Activated CD4-positive, alpha-beta T cell treated with anti-CD3 and anti-CD28 coated beads, Interleukin-2, amount 50 U/mL, for 16 hours (primary cell): ENCODE measurements around the gene PTGDS.
A peak's percentile ranks its signal among the peaks of the same experiment; 100 is the strongest.

ENCODE experiments used
- DNase-seq: peaks from one replicate; pipeline ENCODE4 v3.0.0-alpha.2; 2020

The PTGDS gene

DNA sequence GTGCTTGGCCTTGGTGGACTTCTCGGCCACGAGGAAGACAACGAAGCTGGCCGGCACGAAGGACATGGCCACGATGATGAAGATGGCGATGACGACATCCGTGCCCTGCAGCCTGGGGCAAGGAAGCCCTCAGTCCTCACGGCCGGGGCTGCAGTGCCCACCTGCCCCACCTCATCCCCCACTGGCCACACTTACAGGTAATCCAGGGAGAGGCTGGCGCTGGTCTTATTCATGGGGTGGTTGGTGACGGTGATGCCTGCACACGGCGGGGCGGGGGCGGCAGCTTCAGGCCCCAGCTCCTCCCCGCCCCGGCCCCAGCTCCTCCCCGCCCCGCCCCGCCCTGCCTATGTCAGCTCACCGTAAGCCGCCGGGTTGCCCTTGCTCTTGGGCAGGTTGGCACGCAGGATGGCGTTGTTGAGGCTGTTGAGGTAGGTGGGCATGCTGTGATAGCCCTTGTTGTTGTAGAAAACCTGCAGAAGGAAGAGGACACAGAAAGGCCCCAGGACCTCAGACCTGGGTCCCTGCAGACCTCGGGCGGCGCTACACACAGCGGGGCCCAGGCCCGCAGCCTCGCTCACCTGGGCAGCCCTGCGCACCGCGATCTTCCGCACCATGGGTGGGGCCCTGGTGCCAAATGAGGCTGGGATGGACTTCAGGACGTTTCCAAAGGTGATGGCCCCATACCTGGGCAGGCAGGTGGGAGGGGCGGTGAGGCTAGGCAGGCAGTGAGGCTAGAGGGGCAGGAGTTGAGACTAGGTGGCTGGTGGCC lies 34.8 kb downstream of the PTGDS start:
- DNase-seq: no peak

DNA sequence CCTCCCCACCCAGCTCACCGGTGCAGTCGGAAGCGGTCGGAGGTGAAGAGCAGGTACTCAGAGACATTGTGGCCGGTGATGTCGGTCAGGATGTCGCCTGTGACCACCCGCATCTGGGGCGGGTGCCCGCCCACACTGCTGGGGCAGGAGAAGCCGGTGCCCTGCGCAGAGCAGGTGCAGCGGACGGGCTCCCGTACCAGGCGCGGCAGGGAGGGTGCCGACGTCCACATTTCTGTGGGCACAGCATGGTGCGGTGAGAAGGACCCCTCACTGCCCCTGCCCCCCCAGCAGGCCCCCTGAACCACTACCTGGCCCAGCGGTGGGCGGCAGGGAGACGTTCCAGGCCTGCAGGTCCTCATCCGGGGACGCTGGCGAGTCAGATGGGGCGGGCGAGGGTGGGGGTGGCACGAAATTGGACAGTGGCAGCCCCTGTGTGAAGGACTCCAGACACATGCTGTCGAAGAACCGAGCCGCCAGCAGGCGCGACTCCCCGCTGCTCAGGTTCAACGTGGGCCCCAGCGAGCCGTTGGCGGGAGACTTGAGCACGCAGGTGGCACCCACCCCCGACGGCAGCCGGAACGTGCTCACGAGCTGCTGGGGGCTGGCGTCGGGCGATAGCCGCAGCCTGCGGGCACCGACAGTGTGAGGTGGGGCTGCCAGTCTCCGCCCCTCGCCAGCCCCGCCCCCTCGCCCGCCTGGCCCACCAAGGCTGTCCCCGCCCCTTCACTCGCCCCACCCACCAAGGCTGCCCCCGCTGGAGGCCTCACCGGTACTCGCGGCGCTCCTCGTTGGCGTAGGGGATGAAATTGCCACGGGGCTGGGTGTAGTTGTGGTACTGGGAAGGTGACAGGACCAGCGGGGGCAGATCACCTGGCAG lies 35.6 kb downstream of the PTGDS start:
- no peak for DNase-seq

DNA sequence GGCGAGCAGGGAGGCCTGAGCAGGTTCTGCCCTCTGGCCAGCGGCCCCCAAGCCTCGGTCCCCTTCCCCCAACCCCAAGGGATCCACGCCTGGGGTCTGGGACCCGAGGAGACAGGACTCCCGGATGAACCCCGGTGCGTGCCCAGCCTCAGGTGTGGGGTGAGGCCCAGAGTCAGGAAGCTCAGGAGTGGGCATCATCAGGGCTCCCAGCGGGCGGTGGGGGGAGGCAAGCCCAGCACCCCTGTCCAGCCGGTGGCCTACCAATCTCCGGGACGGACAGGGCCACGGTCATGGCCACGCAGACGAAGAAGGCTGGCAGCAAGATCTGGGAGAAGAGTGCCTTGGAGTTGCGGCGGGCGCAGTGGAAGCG lies 36.3 kb downstream of the PTGDS start:
- DNase-seq: no peak

DNA sequence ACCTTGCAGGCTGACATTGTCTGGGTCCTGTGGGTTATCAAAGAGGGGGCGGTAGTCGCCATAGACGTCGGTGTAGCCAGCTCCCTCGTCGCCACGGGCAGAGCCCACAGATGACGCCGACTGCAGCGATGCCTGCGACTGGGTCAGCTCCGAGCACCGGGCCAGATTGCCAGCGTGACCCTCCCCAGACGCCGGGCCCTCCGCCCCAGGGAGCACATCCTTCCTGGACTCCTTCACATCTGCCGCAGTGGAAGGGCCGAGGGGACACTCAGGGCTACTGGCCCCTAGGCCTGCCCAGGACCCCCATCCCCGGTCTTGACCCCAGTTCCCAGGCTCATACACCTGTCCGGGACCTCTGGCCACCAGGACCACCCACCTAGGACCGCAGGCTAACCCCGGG lies 36.9 kb downstream of the PTGDS start:
- DNase-seq: no peak

DNA sequence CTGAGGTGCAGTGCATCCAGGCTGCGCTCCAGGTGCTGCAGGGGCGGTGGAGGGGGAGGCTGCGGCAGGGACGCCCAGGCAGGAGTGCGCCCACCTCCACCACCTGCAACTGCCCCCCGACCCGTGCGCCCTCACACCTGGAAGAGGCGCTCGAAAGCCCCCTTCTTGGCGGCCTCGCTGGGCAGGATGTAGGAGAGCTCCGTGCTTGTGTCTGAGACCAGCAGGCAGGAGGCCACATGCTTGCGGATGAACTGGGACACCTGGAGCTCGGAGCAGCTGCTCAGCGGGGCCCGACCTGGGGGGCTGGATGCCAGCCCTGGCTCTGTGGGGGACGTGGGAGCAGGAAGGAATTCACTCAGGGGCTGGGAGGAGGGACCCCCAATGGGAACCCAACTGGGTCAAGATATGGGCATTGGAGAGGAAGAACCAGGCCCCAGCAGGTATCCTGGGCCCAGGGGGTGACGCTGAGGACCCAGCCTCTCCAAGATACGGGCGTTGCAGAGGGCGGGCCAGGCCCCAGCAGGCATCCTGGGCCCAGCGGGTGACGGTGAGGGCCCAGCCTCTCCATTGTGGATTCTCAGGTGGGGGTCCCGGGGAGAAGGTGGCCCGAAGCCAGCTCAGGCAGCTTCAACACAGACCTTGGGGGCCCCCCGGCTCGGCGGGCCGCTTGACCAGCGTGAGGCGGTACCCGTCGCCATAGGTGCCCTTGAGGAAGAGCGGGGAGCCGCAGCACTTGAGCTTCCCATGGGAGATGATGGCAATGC lies 37.7 kb downstream of the PTGDS start:
- DNase-seq: no peak

DNA sequence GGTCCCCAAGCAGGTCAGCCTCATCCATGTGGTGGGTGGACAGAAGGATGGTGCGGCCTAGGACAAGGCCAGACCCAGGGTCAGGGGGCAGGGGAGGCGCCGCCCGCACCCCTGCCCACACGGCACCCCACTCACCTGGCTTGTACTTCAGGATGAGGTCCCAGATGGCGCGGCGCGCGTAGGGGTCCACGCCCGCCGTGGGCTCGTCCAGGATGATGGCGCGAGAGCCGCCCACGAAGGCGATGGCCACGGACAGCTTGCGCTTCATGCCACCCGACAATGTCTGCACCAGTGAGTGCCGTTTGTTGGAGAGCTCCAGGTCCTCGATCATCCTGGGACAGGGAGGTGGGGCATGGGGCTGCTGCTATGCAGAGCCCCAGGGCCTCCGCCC lies 38.2 kb downstream of the PTGDS start:
- DNase-seq: no peak

DNA sequence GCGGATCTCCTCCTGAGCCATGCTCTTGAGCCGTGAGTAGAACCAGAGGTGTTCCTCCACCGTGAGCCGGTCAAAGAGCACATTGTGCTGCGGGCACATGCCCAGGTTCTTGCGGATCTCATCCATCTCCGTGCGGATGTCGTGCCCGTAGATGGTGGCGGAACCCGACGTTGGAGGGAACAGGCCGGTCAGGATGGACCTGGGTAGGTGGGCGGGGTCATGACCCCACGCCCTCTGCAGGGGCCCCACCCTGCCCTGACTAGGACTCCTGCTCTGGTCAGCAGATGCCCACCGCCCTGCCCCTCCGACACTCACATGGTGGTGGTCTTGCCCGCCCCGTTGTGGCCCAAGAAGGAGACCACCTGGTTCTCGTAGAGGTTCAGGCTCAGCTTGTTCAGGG lies 38.7 kb downstream of the PTGDS start:
- DNase-seq: no peak

DNA sequence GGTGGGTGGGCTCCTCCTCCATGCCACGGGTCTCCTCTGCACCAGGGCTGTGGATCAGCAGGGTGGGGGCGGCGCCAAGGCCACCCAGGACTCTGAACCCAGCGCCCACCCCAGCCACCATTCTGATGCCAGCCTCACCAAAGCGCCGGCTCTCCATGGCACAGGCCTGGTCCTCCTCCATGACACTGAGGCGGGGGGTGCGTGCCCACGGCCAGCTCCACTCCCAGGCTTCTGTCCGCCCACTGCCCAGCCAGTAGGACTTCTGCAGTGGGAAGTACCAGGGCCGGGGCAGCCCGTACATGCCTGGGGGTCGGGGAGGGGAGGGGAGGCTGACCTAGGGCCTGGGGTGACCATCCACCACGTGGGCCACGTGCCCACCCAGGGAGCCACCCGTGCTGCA lies 39.1 kb downstream of the PTGDS start:
- DNase-seq: no peak

DNA sequence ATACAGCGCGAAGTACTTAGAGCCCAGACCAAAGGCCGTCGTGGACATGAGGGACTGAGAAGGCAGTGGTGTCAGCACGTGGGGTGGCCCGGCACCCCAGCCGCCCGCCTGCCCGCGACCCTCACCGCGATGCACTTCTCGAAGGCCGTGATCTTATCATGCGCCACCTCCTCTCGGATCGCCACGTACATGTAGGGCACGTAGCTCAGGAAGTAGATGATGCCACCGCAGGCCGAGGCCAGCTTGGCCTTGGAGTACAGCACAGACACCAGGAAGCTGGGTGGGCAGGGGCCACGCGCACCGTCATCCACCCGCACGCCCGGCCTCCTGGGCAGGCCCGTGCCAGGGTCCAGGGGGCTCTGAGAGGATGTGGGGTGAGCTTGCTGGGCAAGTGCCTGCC lies 39.8 kb downstream of the PTGDS start:
- DNase-seq: no peak

DNA sequence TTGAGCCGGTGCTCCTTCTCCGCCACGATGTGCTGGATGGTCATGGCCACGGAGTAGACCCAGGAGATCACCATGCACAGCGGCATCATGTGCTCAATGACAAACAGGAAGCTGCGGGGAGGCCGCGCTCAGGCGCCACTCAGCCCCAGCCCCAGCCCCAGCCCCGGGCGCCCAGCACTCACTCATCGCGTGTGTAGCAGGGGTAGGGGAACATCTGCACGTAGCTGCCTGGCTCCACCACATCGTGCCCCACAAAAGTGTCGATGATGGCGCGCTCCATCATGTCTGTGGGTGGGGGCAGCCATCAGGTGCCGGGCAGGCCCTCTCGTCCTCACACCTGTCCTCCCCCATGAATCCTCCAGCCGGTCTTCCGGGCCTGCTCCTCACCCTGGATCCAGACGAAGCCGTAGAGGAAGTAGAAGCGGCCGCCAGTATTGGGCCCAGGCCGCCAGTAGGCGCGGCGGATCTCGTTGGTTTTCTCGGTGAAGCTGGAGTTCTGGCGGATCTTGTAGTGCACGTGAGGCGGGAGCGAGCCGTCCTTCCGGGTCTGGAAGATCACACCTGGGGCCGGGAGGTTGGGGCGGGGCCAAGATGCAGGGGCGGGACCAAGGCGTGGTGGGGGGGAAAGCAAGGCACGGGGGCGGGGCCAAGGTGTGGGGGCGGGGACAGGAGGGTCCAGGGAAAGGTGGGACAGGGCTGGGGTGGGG lies 40.6 kb downstream of the PTGDS start:
- DNase-seq: no peak

DNA sequence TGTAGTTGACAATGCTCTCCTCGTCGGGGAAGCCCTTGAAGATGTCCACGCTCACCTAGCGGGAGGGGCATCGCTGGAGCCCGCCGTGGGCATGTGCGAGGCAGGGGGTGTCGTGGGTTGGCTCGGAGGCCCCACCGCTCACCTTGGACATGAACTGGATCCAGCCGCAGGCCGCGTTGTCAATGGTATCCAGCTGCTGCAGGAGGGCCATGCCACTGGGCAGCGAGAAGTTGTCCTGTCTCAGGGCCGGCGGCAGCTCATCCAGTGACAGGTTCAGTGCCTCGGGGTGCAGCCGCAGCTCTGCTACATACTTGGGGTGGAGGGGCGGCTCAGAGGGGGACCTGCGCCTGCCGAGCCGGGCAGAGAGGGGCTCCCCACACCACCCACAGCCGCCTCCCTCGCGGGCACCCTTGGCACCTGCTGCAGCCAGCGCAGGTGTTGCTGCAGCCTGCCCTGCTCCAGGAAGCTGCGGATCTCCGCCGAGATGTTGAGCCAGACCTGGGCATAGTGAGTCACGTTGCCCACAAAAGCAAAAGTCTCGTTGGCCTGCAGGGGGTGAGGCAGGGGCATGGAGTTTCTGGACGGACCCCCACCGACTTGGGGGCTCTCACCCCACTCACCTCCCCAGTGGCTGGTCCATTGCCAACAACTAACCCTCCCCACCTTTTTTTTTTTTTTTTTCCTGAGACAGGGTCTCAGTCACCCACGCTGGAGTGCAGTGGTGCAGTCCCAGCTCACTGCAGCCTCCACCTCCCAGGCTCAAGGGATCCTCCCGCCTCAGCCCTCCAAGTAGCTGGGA lies 41.7 kb downstream of the PTGDS start:
- no peak for DNase-seq

DNA sequence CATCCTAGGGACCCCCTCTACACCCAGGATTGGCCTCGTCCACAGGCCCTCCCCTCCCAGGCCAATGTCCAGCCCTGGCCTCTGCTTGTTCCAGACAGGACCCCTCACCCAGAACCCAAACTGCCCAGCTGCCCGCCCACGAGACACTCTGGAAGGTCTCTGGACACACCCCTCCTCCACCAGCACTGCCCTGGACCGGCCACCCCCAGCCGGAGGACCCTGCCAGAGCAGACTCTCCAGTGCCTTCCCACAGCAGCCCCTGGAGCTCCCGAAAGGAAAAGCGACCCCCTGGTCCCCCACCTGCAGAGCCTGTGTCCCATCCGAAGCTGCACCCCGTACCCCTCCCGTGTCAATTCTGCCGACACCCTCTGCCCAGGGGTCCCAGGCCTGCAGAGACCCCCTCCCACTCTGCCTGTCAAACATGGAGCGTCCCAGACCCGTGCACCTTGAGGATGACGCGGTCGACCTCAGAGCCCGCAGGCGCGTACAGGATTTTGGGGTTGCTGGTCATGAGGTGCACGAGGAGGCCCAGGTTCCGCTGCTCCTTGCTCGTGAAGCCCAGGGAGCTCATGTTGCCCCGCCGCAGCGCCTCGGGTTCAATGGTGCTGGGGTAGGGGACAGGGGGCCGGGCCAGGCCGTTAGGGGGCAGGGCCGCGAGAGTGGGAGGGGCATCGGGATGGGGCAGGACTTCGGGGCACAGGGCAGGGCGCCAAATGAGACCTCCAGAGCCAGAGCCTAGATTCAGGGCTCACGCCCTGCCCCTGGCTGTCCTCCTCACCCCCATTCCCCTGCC lies 42.8 kb downstream of the PTGDS start:
- DNase-seq: no peak

DNA sequence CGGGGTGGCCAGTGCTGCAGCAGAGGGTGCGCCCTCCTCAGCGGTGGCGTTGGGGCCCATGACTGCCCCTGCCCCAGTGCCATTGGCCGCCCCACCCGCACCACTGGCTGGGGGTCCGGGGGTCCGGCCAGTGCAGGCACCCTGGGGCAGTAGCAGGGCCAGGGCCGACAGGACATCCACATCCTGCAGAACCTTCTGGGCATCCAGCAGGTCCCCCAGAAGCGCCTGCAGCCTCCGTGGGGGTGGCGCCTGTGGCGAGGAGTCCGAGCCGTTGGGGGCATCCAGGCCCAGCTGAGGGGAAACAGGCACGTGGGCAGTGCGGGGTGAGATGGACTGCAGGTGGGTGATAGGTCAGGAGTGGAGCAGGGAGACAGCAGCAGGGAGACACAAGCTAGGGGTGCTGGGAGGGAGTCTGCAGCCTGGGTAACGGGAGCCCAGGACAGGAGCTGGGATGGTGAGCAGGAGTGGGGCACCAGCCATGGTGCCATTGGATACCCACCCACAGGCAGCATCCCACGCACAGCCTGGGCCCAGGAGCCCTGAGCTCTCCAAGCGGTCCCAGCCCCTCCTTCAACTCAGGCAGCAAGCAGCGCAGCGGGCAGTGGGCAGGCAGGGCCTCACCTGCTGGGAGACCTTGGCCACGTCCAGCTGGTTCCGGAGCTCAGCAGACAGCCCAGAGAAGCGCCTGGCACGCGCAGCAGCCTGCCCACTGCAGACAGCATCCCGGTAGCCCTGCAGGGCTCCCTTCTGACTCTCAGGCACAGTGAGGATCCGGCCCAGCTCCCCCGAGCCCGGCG lies 43.7 kb downstream of the PTGDS start:
- no peak for DNase-seq

DNA sequence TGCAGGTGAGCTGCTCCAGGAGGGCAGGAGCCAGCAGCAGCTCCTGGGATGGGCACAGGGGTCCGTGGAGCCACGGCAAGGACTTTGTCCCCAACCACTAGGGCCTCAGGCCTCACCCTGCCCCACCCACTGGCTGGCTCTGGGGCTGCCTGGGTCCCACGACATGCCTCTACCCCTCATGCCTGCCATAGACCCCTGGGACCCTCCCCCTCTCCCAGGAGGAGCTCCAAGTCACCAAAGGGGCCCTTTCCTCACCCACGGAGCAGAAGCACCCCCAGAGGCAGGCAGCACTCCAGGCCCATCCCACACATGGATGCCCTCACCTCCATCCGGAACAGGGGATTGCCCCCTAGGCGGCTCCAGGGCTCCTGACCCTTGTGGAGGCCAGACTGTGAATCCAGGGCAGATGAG lies 44.3 kb downstream of the PTGDS start:
- DNase-seq: no peak

DNA sequence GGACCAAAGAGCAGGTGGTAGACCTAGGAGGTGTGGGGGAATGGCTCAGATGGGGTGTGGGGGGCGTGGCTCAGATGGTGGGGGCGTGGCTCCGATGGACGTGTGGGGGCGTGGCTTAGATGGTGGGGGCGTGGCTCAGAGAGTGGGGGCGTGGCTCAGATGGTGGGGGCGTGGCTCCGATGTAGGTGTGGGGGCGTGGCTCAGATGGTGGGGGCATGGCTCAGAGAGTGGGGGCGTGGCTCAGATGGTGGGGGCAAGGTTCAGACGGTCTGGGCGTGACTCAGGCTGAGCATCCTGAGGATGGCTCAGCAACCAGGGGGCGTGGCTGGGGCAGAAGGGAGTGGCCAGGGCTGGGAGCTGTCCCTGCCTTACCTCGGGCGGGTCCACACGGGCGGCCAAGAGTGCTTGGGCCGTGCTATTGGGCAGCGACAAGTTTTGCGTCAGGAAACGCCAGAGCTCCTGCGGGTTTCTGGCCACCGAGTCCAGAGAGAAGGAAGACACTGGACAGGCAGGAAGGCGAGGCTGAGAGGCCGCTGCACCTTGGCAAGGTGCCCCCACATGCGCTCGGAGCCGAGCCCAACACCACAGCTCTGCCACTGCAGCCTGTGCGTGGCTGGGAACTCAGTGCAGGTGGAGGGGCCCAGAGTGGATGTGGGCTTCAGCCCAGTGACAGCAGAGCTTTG lies 44.8 kb downstream of the PTGDS start:
- peak; percentile 86 for DNase-seq

DNA sequence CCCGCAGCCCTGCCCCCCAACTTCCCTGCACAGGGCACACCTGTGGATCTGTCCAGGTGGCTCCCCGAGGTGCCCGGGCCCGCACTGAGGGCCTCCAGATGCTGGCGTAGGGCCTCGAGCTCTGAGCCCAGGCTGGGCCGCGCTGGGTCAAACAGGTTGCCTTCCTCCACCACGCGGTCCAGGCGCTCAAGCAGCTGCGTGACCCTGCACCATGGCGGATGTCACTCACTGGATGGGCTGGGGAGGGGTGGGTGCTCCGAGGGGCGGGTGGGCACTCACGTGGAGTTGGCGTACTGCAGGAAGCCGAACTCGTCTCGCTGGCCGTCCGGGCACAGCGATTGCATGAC lies 45.3 kb downstream of the PTGDS start:
- no peak for DNase-seq

DNA sequence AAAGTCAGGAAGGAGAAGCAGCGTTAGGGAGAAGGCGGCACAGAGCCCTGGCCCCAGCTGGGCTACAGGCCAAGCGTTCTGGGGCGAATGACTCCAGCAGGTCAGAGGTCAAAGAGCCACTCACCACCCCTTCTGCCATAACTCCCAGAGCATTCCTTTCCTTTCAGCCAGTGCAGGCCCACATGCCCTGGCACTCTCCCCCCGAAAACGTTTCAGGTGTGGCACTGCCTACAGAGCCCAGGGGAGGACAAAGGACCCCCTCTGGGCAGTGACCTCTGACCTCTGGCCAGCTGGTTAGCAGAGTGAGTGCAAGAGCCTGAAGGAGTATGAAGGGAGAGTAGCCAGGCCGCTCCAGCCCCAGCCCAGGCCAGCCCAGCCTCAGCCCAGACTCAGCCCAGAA lies 45.9 kb downstream of the PTGDS start:
- DNase-seq: no peak

DNA sequence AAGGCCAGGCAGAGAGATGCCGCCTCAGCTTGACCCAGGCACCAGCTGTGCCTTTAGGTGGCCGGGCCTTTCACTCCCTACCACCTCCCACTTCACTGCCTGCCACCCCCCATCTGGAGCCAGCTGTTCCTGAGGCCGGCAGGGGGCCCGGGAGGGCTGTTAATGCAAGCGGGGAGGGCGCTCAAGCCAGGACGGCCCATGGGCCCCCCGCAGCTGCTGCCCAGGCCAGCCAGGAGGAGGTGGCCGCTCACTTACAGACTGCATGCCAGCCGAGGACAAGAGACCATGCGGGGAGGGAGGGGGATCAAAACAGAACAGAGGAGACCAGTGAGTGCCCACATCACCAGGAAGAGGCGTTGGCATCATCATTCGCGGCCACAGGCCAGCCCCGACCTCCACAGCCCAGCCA lies 46.3 kb downstream of the PTGDS start:
- no peak for DNase-seq

DNA sequence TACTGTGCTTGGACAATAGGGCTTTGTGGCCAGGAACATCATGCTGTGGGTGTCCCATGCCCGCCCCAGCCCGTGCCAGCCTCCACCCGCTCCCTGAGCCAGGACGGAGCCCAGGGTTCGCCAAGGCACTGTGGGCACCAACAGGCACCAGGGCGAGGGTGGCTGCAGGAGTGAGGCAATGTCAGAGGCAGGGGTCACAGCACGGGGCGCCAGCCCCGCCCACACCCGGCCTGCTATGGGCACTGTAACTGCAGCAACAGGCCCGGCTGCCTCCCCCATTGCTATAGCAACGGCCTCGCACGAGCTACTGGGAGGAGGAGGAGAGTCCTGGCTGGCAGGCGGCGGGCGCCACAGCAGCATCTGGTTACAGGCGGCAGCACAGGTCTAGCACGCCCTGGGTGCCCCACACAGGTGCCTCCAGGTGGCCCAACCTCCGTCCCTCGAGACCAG lies 48.2 kb downstream of the PTGDS start:
- DNase-seq: no peak

DNA sequence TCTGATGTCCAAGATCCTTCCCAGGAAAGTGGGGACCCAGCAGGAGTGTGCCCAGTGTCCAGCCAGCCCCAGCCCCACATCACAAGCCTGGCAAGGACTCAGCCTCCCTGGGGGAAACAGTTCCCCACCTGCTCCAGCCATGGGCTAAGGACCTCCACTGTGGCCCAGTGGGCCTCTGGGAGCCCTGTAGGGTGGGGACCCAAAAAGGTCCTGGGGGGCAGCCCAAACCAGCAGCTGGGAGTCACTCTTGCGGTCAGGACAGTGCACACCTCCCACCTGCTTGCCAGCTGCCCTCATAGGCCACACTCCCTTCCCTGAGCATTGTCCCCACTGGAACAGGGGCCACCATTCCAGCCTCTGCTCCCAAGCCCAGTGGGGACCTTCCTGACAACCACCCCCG lies 49.1 kb downstream of the PTGDS start:
- DNase-seq: no peak
